HUES64 (cell line): ENCODE data around the gene MYH9.

Experiments used
- H3K27ac ChIP-seq: 2 replicates; pipeline ENCODE4 v1.7.0; 2013; ENCODE audit warnings: low read depth, low read length, inconsistent platforms
- H3K27me3 ChIP-seq: 2 replicates; pipeline ENCODE4 v1.6.1; 2013; ENCODE audit warnings: mild to moderate bottlenecking, low read length; ENCODE audit not compliant: insufficient read depth
- H3K36me3 ChIP-seq: 2 replicates; pipeline ENCODE4 v1.6.1; 2013; ENCODE audit warnings: mild to moderate bottlenecking, low read length; ENCODE audit not compliant: insufficient read depth
- H3K4me1 ChIP-seq: 2 replicates; pipeline ENCODE4 v1.6.1; 2013; ENCODE audit warnings: mild to moderate bottlenecking, low read length, moderate library complexity; ENCODE audit not compliant: insufficient read depth
- H3K4me3 ChIP-seq: 2 replicates; pipeline ENCODE4 v1.5.1; 2013; ENCODE audit warnings: mild to moderate bottlenecking, low read length, moderate library complexity
- H3K9ac ChIP-seq: 2 replicates; pipeline ENCODE4 v1.6.1; 2013; ENCODE audit warnings: mild to moderate bottlenecking, low read depth, low read length
- H3K9me3 ChIP-seq: 2 replicates; pipeline ENCODE4 v1.6.1; 2013; ENCODE audit warnings: low read depth, low read length; ENCODE audit not compliant: insufficient read depth
- WGBS: fragments of 150-250, 120-280 bp; methylation state at CpG from one replicate; pipeline ENCODE4 v1.1.7; 2013; ENCODE audit warnings: missing lambda C conversion rate; 5-methylcytosine and 5-hydroxymethylcytosine counted together

MYH9 gene

DNA sequence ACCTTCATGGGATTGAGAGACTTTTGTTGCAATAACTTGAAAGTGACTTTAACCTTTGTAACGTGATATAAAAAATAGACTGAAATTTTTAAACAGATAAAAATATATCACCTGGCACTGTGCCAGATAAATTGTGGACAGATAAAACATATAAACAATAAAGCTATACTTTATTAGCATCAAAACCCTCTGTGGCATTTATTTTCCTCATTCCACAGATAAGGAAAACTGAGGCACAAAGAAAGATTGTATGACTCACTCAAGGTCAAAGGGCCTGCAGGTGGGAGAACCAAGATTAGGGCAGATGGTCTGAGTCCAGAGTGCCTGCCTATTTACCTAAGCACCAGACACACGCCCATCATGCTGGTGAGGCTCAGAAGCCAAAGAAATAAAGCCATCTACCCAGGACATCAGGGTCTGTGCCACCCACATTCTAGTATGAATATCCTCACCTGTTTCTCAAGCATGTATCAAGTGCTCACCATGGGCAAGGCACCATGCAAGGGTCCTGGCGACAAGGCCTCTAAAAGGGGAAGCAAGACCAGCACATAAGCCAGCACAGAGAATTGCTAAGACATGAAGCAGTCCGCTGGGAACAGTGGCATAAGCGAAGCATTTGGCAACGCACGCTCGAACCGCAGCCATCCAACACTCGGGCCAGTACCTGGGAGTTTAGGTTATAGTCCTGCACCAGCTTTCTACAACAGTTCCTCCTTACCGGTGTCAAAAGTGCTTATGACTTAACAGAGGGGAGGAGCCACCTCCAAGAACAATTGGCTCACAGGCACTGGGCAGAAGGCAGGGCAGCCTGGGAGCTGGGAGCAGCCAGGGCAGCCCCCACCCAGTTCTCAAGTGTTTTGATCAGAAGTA is 17.6 kb downstream of the MYH9 start:
- H3K27me3 ChIP-seq = no peaks in the 10 kb centered on the region
- H3K36me3 ChIP-seq = peaks cover 11% of the 10 kb centered on the region; the same call in 1 of the 2 replicates
- H3K4me3 ChIP-seq = no peak overlapping the region
- no peaks in the 10 kb centered on the region for H3K9me3 ChIP-seq
- peak overlapping the region; percentile 61; the same call in 1 of the 2 replicates for H3K9ac ChIP-seq
- peaks cover 78% of the 10 kb centered on the region for H3K4me1 ChIP-seq
- WGBS = 80% methylated on average over 11 of the region's 11 CpGs
- peak overlapping the region; percentile 87 for H3K27ac ChIP-seq

DNA sequence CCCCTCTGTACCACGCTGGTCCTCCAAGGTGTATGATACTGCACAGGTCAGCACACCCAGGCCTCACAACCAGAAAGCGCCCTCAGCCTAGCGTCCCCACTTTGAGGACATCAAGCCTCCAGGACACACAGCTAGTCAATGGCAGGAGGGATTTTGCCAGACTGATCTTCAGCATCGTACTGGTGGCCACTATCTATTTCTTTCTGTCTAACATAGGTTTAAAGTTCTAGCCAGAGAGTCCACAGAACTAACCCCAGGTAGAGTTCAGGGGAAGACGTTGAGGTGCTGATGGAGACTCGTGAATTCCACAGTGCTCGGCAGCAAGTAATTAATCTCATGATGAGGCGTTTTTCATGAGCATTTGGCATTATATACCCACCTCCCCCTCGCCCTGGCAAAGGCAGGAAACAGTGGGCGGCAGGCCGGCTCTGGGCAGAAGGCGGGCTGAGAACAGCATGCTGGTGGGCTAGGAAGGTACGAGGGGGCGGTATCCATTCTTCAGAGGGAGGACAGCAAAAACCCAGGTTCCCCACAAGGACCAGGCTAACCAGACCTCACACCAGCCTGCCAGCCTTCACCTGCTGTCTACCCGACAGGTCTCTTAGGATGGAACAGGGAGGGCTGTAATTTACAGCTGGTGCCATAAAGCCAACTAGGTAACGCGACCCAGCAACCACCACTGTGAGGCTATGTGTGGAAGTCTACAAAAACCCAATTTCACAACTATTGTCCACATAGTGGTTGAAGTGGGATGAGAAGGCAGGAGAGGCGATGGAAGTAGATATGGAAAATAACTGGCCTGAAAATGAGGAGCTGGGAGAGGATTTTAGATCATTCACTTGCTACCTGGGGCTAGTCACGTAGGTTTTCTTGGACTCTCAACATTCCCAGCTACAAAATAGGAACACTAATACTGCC is 18.5 kb downstream of the MYH9 start:
- WGBS = 57% methylated on average over 16 of the region's 19 CpGs
- Histone ChIP-seq H3K4me3 (peak overlapping the region; percentile 4), H3K36me3 (peaks cover 10% of the 10 kb centered on the region; the same call in 1 of the 2 replicates), H3K9ac (peak overlapping the region; percentile 61), H3K9me3 (no peaks in the 10 kb centered on the region), H3K27ac (peak overlapping the region; percentile 87), H3K4me1 (peaks cover 78% of the 10 kb centered on the region), H3K27me3 (no peaks in the 10 kb centered on the region)

- Histone ChIP-seq H3K9me3 (no peaks in the 10 kb centered on the region), H3K4me3 (peak overlapping the region; percentile 32), H3K4me1 (peaks cover 81% of the 10 kb centered on the region), H3K27ac (peak overlapping the region; percentile 93), H3K9ac (peak overlapping the region; percentile 69), H3K27me3 (no peaks in the 10 kb centered on the region), H3K36me3 (peaks cover 13% of the 10 kb centered on the region; the same call in 1 of the 2 replicates)
- WGBS = 24% methylated on average over 13 of the region's 13 CpGs
Observed at GRCh38 chr22:36368359-36368983, 19.3 kb downstream of the MYH9 start.

- WGBS = 88% methylated on average over 7 of the region's 7 CpGs
- Histone ChIP-seq H3K9ac (no peak overlapping the region; the same call in 1 of the 2 replicates), H3K27ac (peak overlapping the region; percentile 93), H3K27me3 (no peaks in the 10 kb centered on the region), H3K4me1 (peaks cover 75% of the 10 kb centered on the region), H3K9me3 (no peaks in the 10 kb centered on the region), H3K36me3 (peaks cover 13% of the 10 kb centered on the region; the same call in 1 of the 2 replicates), H3K4me3 (no peak overlapping the region)
Observed at GRCh38 chr22:36367479-36367878, 20.3 kb downstream of the MYH9 start.

DNA sequence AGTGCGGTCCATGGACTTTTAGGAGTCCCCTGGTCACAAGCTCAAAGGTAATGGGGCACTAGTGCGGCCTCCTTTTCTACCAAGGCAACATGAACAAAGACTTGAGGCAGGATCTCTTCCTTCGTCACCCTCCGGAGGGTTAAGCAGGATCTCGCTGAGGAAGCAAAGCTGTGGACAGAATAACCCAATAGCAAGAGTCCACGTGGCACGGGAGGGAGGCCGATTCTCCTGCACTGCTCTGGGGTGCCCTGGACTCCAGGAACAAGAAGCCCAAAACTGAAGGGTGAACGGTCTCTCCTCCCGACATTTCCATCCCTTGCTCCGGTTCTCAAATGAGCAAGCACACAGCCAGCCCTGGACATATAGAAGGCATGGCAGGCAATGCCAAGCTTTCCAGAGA is 20.7 kb downstream of the MYH9 start:
- Histone ChIP-seq H3K9me3 (no peaks in the 10 kb centered on the region), H3K27me3 (no peaks in the 10 kb centered on the region), H3K36me3 (peaks cover 13% of the 10 kb centered on the region; the same call in 1 of the 2 replicates), H3K9ac (no peak overlapping the region; the same call in 1 of the 2 replicates), H3K4me1 (peaks cover 76% of the 10 kb centered on the region), H3K4me3 (no peak overlapping the region), H3K27ac (peak overlapping the region; percentile 93; the same call in 1 of the 2 replicates)
- 94% methylated on average over 11 of the region's 11 CpGs for WGBS

GRCh38 chr22:36366291-36366708 is 21.5 kb downstream of the MYH9 start:
- Histone ChIP-seq H3K27me3 (no peaks in the 10 kb centered on the region), H3K27ac (peak overlapping the region; percentile 58), H3K4me3 (no peak overlapping the region), H3K9me3 (no peaks in the 10 kb centered on the region), H3K36me3 (peaks cover 13% of the 10 kb centered on the region; the same call in 1 of the 2 replicates), H3K9ac (peak overlapping the region; percentile 21), H3K4me1 (peaks cover 80% of the 10 kb centered on the region)
- 74% methylated on average over 10 of the region's 10 CpGs for WGBS

GRCh38 chr22:36365020-36365411 is 22.8 kb downstream of the MYH9 start:
- peak overlapping the region; percentile 51; the same call in 1 of the 2 replicates for H3K27ac ChIP-seq
- no peak overlapping the region for H3K4me3 ChIP-seq
- peaks cover 78% of the 10 kb centered on the region for H3K4me1 ChIP-seq
- no peaks in the 10 kb centered on the region for H3K9me3 ChIP-seq
- peaks cover 13% of the 10 kb centered on the region; the same call in 1 of the 2 replicates for H3K36me3 ChIP-seq
- 65% methylated on average over 9 of the region's 9 CpGs for whole genome bisulfite sequencing
- no peaks in the 10 kb centered on the region for H3K27me3 ChIP-seq
- H3K9ac ChIP-seq = no peak overlapping the region

- peaks cover 15% of the 10 kb centered on the region; the same call in 1 of the 2 replicates for H3K36me3 ChIP-seq
- 92% methylated on average over 7 of the region's 7 CpGs for WGBS
- H3K4me3 ChIP-seq = no peak overlapping the region
- no peaks in the 10 kb centered on the region for H3K27me3 ChIP-seq
- peak overlapping the region; percentile 21; the same call in 1 of the 2 replicates for H3K27ac ChIP-seq
- H3K4me1 ChIP-seq = peaks cover 76% of the 10 kb centered on the region
- no peak overlapping the region for H3K9ac ChIP-seq
- no peaks in the 10 kb centered on the region for H3K9me3 ChIP-seq
Observed at GRCh38 chr22:36364255-36365019, 23.3 kb downstream of the MYH9 start.

DNA sequence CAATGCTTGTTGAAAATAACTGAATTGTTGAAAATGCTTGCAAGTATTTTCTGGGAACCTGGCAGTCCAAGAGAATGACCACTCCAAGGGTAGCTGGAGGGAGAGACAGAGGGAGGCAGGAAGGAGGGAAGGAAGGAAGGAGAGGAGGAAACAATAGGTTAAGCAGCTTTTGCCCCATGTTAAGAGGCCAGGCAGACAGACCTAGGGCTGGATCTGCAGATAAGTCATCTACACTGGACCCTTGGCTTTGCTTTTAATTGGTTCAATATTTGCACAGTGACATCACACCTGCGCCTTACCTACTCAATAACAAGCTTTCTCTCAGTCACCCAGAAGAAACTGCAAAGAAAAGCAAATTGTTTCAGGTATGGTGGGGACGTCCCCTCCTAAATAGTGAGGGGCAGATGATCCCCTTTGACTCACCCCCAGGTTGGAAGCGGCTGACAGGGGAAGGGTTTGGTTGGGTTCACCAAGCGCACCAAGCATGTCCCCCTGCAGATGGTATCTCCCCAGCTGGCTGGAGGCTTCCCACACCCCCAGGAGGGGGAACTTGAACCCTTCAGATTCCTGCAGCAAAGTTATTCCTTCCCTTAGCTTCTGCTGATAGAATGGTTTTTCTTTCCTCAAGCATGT is 24.3 kb downstream of the MYH9 start:
- H3K9me3 ChIP-seq = no peaks in the 10 kb centered on the region
- H3K27me3 ChIP-seq = no peaks in the 10 kb centered on the region
- WGBS = 90% methylated on average over 4 of the region's 4 CpGs
- H3K36me3 ChIP-seq = peaks cover 17% of the 10 kb centered on the region; the same call in 1 of the 2 replicates
- H3K4me1 ChIP-seq = peaks cover 75% of the 10 kb centered on the region
- no peak overlapping the region for H3K4me3 ChIP-seq
- H3K9ac ChIP-seq = no peak overlapping the region; the same call in 1 of the 2 replicates
- H3K27ac ChIP-seq = peak overlapping the region; percentile 45
